ENCODE data around the gene OPRL1.

Gene OPRL1

DNA sequence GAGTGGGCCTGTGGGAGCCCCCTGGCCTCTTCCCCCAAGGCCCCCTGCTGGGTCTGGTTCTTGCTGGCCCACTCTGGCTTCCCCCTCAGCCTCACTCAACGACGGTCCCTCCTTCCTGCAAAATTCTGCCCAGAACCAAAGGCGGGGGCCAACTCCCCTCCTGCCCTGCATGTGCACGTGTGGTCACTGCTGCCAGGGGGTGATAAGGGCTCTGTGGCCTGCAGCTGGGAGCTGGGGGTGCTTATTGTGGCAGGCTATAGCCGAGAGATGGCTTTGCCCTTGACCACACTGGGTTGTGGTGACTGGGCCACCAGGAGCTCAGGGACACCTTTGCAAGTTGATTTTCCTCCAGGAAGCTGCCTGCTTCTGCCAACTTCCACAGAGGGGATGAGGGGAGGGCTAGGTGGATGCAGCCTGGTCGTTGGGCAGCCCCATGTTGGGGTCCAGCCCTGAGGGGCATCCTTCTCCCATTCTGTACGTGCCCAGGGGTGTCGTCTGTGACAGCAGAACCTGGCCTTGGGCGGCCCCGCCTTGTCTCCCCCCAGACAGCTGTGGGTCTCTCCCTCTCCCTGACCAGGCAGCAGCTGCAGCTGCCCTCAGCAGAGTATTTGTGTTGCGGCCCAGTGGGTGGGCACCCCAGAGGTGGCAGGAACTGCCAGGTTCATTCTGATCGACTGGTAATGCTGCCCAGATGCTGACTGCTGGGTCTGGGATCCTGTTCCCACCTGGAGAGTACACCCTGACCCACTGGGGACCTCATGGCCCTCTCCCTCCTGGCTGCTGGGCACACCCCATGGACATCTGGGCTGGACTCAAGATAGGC, 11.3 kb upstream of the OPRL1 start:
- no peak overlapping the region for H3K4me3 ChIP-seq (ENCODE audit: low read depth, low read length)
- no peak for DNase-seq (ENCODE audit: low read depth)

DNA sequence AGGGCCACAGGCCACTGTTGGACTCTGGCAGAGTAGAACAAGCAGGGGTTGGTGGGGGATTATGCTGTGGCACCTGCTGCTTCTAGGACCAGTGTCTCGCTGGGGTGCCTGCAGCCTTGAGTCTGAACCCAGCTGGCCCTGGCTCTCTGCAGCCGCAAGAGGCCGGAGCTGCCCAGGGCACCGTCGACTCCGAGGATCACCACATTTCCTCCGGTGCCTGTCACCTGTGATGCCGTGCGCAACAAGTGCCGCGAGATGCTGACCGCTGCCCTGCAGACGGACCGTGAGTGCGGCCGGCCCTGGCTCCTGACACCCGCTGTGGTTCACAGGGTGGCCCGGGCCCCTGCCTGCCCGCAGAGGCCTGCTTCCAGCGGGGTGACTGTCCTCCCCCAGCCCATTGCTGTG, 10.7 kb upstream of the OPRL1 start:
- no peak overlapping the region for H3K4me3 ChIP-seq (ENCODE audit: low read depth, low read length)
- no peak for DNase-seq (ENCODE audit: low read depth)

DNA sequence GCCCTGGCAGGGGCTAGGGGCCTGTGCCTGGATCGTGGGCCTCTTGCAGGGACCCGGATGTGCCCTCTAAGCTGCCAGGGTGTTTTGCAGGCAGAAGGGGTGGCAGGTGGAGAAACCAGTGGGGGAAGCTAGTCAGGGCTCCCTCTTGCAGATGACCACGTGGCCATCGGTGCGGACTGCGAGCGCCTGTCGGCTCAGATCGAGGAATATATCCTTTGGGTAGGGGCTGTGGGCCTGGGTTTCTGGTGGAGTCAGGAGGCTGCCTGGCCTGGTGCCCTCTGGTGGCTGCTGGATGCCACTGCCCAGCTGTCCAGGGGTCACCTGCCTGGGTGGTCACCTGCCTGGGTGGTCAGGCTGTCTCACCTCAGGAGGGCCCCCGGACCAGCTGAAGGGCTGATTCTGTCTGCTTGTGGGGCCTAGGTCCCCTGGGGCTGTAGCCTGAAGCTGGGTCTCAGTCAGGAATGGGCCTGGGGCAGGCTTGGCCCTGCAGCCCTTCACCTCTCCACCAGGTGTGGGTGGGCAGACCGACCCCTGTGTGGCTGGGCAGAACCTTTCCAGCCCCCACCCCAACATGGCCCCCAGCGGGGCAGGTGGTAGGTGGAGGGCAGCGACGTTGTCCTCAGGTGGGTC, 10.2 kb upstream of the OPRL1 start:
- DNase-seq (ENCODE audit: low read depth), result no peak
- H3K4me3 ChIP-seq (ENCODE audit: low read depth, low read length), result no peak overlapping the region

DNA sequence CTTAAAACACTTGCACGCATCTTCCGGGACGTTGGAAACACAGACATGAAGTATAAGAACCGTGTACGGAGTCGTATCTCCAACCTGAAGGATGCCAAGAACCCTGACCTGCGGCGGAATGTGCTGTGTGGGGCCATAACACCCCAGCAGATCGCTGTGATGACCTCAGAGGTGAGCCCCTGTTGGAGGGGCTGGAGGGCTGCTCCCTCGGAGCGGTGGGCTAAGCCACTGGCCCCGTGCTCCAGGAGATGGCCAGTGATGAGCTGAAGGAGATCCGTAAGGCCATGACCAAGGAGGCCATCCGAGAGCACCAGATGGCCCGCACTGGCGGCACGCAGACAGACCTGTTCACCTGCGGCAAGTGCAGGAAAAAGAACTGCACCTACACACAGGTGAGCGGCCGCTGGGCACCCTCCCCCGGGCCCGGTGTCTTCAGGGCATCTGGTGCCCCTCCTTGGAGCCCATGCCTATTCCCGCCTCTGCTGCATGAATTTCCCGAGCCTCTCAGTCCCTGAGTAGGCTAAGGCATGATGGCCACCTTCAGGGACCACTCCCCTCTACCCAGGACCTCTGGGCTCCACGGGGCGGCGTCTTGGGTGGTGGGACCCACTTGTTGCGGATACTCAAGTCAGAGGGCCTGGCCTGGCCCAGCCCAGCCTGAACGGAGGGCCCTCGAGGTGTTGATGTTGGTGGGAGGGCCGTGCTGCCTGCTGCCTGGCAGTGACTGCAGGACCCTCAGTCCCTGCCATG, 9.5 kb upstream of the OPRL1 start:
- DNase-seq (ENCODE audit: low read depth), result no peak
- no peak overlapping the region for H3K4me3 ChIP-seq (ENCODE audit: low read depth, low read length)

DNA sequence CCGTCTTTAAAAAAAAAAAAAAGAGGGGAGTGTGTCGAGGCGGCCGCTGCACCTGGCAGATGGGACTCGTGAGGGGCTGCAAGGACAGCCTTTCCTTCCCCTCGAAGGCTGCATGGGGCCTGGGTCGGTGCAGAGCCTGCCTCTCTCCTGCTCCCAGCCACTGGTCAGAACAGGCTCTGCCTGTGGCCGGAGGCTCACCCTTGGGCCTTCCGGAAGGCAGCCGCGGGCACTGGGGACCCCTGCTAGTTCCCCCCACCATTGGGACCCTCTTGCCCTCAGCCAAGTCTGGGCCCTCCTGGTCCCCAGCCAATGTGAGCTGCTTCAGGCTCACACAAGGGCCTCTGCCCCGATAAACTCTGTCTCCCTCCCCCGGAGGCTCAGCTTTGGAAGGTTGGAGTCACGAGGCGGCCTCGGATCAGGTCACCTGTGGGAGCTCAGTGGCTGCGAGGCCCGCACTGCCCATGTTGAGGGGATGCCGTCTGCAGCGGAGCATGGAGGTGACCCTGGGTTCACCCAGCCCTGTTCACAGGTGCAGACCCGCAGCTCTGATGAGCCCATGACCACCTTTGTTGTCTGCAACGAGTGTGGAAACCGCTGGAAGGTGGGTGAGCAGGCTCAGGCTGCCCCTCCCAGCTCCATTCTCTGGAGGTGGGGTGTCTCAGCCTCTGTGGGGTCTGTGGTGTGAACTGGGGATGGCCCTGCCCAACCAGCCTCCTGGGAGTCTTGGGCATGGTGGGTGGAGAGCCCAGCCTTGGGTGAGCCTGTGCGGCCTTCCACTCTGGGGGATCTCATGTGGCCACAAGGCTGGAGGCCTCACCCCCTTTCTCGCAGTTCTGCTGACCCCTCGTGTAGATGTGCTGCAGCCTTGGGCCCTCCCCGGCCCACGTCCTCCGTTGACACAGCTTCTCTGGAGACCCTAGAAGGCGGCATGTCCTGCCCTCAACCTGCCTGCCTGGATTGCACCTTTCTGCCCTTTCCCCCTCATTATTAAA, 8.2 kb upstream of the OPRL1 start:
- DNase-seq (ENCODE audit: low read depth), result no peak
- H3K4me3 ChIP-seq (ENCODE audit: low read depth, low read length), result no peak overlapping the region

DNA sequence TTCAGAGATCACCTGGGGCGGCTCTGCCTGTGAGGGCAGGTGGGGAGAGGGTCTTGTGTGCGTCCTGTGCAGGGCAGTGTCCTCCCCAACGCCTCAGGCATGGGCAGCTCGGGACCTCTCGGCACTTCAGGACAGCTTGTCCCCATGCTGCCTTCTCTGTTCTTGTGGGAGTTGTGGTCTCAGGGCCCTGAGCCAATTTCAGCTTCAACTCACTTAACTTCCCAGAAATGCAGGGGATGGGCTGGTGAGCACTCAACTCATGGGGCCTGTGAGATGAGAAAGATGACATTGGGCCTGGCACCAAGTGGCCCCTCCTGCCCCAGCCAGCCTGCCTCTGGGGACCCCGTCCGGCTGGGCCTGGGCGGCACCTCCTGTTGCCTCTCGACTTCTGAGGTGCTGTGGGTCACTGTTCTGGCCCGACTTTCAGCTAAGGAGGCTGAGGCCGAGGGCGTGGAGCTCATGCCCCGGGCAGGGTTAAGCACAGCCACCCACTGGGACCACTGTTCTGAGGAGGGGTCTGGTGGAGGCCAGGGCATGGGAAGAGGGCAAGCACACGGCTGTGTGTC, 7.3 kb upstream of the OPRL1 start:
- no peak for DNase-seq (ENCODE audit: low read depth)
- H3K4me3 ChIP-seq (ENCODE audit: low read depth, low read length), result no peak overlapping the region

DNA sequence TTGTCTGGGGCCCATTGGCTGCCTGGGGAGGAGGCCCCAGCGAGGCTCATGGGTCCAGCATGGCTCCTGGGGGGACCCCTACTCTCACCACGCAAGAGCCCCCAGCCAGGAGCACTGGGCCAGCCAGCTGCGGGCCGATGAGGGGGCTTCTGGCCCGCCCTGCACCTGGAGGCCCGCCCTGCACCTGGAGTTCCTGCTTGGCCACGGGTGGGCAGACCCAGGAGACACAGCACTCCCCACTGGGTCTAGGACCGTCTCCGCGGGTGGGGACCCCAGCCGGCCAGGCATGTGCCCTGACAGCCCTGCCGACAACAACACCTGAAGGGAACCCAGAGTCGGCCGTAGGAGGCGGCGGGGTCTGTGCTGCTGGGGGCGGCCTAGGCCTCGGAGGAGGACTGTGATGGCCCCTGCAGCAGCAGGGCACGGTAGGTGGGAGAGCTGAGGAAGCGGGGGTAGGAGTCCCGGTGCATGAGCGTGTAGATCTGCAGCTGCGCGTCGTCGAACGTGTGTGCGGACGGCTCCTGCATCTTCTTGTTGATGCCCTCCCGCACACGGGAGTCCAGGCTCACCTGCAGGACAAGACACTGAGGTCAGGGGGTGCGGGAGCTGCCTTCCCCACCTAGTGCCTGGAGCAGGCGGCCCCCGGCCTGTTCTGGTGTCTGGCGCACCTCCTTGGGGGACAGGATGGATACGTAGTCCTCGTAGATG, 6.3 kb upstream of the OPRL1 start:
- DNase-seq (ENCODE audit: low read depth), result no peak
- no peak overlapping the region for H3K4me3 ChIP-seq (ENCODE audit: low read depth, low read length)

DNA sequence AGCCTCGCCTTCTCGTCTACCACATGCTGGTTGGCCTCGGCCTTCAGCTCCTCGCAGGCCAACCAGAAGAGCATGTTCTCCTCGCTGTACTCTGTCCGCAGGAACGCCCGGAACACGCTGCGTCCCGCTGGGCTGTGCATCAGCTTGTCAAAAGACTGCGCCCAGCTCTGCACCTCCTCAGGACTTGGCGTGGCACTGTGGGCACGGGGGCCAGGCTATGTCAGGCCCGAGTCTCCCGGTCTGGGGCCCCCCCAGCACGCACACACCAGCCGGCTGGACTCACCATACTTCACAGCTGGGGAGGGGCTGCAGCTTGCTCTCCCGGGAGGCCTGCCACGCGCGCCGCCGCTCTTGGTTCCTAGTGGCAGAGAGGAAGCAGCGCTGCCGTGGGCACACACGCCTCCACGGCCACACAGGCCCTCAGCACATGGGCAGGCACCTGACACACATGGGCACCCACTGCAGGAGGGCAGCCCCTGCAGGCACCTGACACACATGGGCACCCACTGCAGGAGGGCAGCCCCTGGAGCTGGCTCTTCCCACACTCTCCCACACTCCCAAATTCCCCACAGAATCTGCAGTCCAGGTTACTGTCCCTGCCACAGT, 5.6 kb upstream of the OPRL1 start:
- DNase-seq (ENCODE audit: low read depth), result no peak

DNA sequence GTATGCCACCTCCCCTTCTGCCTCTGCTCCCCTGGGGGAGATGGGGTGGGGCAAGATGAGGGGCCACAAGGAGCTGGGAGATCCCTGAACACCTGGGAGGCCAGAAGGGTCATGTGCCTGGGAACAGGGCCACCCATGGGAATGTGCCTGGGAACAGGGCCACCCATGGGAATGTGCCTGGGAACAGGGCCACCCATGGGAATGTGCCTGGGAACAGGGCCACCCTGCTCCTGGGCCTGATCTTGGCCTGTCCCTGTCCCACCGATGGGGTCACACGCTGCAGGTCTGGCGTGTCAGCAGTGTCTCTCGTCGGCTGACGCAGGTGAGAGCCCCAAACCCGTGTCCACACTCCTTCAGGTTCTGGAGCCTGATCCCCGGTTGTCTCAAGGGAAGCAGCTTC, 4.9 kb upstream of the OPRL1 start:
- no peak for DNase-seq (ENCODE audit: low read depth)
- no peak overlapping the region for H3K4me3 ChIP-seq (ENCODE audit: low read depth, low read length)

More for the DNA sequence above, 5.6 kb upstream of the OPRL1 start:
- no peak overlapping the region for H3K4me3 ChIP-seq (ENCODE audit: low read depth, low read length)

DNA sequence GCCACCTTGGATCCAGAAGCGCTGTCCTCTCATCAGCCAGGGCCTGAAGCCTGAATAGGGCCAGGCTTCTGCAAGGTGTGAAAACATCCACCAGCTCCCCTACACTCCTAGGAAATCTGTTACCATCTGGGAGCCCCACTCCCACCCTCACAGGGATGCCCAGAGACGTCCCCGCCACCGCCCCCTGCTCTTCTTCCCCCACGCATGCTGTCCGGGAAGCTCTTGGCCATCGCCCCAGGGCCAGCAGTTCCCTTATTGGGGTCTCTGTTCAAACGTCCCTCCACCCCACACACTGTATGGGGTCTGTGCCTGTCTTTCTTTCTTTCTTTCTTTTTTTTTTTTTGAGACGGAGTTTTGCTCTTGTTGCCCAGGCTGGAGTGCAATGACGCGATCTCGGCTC, 4.3 kb upstream of the OPRL1 start:
- no peak overlapping the region for H3K4me3 ChIP-seq (ENCODE audit: low read depth, low read length)
- DNase-seq (ENCODE audit: low read depth), result no peak

DNA sequence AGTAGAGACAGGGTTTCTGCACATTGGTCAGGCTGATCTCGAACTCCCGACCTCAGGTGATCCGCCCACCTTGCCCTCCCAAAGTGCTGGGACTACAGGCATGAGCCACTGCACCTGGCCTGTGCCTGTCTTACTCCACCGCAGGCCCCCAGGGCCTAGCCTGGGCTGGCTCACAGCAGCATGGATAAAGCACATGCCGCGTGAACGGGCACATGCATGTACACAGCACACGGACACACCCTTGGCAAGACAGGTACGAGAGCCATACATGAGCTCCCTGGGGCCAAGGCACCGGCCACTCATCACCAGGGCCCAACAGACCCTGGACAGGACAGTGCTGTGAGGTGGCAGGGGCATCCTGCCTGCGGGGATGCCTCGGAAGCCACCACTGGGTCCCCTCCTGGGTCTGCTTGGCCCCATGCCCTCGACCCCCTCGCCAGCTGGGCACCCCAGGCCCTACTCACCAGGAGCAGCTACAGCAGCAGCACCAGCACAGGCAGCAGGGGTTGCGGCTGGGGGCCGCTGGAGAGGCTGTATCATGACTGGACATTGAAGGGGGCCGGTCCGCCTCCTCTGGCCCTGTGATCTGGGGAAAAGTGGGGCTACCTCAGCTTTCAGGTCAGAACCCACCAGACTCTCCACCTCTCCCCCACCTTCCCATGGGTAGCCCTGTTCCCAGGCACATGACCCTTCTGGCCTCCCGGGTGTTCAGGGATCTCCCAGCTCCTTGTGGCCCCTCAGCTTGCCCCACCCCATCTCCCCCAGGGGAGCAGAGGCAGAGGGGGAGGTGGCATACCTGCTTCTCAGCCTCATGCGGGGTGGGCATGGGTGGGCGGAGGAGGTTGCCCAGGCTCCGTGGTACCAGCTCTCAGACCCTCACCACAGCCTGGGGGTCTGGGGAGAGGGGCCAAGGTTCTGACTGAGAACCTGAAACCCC, 3.6 kb upstream of the OPRL1 start:
- no peak for DNase-seq (ENCODE audit: low read depth)
- no peak overlapping the region for H3K4me3 ChIP-seq (ENCODE audit: low read depth, low read length)

DNA sequence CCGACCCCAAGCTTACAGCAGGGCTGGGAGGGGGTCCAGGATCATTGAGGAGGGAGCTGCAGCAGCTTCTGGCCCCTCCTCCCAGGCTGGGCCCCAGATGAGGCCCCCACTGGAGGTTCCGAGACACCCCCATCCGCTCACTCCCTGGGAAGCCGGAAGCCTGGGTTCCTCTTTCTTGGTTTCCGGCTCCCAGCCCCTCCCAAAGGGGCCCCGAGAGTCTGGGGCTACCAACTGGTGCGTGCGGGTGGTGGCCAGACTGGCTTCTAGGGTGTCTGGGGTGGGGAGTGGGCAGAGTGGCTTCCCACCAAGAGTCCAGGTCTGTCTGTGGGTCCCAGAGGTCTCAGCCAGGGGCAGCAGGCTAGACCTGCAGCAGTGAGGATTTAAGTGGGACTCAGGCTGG, 2.8 kb upstream of the OPRL1 start:
- no peak overlapping the region for H3K4me3 ChIP-seq (ENCODE audit: low read depth, low read length)
- no peak for DNase-seq (ENCODE audit: low read depth)

DNA sequence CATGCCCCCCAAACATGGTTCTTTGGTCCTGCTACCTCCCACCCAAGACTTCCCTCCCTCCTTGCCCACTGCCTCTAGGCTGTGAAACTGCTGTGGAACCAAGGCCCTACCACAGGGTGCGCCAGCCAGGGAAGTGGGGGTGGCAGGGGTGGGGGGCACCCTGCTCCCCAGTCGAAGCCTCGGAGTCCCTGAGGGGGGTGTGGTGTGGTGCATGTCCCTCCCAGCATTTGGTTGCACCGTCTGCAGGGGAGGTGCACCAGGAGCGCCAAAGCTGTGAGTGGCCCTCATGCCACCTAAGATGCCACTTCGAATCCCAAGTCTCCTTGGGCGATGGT, 2.4 kb upstream of the OPRL1 start:
- no peak for DNase-seq (ENCODE audit: low read depth)
- no peak overlapping the region for H3K4me3 ChIP-seq (ENCODE audit: low read depth, low read length)

DNA sequence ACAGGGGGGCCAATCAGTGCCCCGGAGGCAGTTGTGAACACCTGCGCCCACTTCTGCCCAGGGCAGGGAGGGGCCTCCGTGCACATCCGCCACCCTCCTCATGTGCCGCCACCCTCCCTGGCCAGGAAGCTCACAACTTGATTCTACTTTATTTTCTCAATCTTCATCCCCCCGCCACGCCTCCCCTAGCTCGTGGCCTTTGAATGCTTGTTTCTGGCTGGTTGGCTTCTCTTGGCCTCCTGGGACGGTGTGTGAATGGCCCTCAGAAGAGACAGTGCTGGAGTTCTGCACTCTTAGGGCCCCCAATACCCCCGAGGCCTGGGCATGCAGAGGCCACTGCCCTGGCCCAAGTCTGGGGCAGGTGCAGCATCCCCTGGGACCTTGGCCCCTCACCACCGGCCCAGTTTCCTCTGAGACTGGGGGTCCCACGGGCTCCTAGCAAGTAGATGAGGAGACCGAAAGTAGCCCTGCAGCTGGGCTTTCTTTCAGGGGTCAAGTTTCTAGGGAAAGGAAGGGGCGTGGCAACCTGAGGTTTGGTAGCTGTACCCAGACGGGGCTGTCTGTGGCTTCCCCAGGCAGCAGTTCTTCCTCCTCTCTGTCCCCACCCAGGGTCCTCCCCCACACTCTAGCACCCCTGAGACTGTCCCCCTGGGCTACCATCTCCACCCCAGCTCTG, 1.9 kb upstream of the OPRL1 start:
- peak overlapping the region; percentile 81 for H3K4me3 ChIP-seq (ENCODE audit: low read depth, low read length)
- DNase-seq (ENCODE audit: low read depth), result no peak

DNA sequence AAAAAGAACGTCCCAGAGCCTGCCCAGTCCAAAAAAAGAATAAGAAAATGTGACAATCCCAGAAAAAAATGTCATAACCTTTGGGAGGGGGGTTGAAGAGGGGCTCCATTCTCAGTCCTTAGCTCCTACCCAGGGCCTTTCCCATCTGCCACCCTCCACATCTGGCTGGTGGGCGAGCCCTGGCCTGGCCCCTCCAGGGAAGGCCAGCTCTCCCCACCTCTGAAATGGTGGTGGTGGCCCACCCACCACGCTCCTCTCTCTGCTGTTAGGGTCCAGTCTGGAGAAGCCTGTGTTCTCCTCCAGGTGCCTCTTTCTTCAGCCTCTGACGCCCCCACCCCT, 979 bp upstream of the OPRL1 start:
- DNase-seq (ENCODE audit: low read depth), result no peak
- peak overlapping the region; percentile 81 for H3K4me3 ChIP-seq (ENCODE audit: low read depth, low read length)

DNA sequence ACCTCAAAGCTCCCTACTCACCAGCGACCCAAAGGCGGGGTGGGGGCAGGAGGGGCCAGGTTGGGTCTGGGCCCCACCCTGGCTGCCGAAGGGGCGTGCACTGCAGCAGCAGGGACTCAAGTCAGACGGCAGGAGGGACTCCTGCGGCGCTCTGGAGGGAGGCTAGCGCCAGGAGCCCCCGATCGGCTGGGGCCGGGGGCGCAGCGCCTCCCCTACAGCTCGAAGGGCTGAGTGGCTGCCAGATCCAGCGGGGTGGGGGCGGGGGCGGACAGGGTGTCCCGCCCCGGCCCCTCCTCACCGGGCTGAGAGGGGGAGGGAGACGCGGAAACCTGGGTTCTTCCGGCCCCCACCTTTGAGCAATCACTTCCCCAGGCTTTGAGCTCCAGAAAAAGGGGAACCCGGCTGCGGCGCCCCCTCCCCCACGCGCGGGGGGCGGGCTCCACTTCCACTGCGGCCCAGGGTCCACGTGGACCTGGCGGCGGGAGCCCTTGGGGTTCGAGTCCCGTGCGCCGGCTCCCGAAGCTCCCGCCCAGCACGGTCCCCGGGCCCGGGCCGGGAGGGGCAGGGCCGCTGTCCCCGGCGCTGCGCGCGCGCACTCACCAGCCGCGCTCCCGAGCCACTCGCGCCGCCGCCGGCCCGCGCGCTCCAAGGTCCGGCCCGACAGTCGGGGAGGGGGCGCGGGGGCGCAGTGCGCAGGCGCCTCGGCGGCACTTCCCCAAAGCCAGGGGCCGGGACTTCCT, 439 bp upstream of the OPRL1 start, which contains the start of gene RGS19:
Gene RGS19 (minus strand): TSS at position 246 of the 740 bp plus-strand sequence. CDS start 2,632 bp downstream, outside the sequence.
- DNase-seq (ENCODE audit: low read depth), result no peak
- H3K4me3 ChIP-seq (ENCODE audit: low read depth, low read length), result peak within 1 kb of the TSS; percentile 81

All from skeletal muscle cell (primary cell).